Loucy (cell line): ENCODE measurements around the gene GRAMD1C.

Experiments used
- H2AFZ ChIP-seq: fragments of 200-600 bp; sonication (generic); 2 replicates; pipeline ENCODE4 v1.6.0; 2016; ENCODE audit warnings: antibody characterized with exemption, mild to moderate bottlenecking, low read length, moderate library complexity
- H3F3A ChIP-seq: fragments of 200-600 bp; 2 replicates; pipeline ENCODE4 v1.6.0; 2016; ENCODE audit warnings: antibody characterized with exemption, low read depth, mild to moderate bottlenecking
- H3K27me3 ChIP-seq: fragments of 200-600 bp; sonication (generic); 2 replicates; pipeline ENCODE4 v1.6.1; 2014; ENCODE audit warnings: low read length, mild to moderate bottlenecking; ENCODE audit not compliant: insufficient read depth, poor library complexity, severe bottlenecking
- H3K36me3 ChIP-seq: fragments of 200-600 bp; sonication (generic); 2 replicates; pipeline ENCODE4 v1.6.1; 2016; ENCODE audit warnings: low read length; ENCODE audit not compliant: insufficient read depth
- H3K4me1 ChIP-seq: fragments of 200-600 bp; sonication (generic); 2 replicates; pipeline ENCODE4 v1.5.1; 2014; ENCODE audit warnings: low read length, mild to moderate bottlenecking; ENCODE audit not compliant: insufficient read depth, poor library complexity, severe bottlenecking
- H3K4me2 ChIP-seq: fragments of 200-600 bp; sonication (generic); 2 replicates; pipeline ENCODE4 v1.6.0; 2014; ENCODE audit warnings: antibody characterized with exemption, low read length, low read depth, mild to moderate bottlenecking; ENCODE audit not compliant: poor library complexity, severe bottlenecking
- H3K4me3 ChIP-seq: fragments of 200-600 bp; sonication (generic); 2 replicates; pipeline ENCODE4 v1.5.1; 2014; ENCODE audit warnings: low read length, mild to moderate bottlenecking, mixed read lengths; ENCODE audit not compliant: poor library complexity, severe bottlenecking
- H3K79me2 ChIP-seq: fragments of 200-600 bp; sonication (generic); 2 replicates; pipeline ENCODE4 v1.6.1; 2014; ENCODE audit warnings: low read length; ENCODE audit not compliant: insufficient read depth
- H3K9ac ChIP-seq: fragments of 200-600 bp; sonication (generic); 2 replicates; pipeline ENCODE4 v1.6.0; 2014; ENCODE audit warnings: mild to moderate bottlenecking, low read depth, low read length, moderate library complexity; ENCODE audit not compliant: poor library complexity, severe bottlenecking
- H3K9me2 ChIP-seq: fragments of 200-600 bp; sonication (generic); replicated peaks from 2 replicates; pipeline ENCODE4 v1.6.1; 2016; ENCODE audit warnings: low read depth, low read length, mixed read lengths
- H3K9me3 ChIP-seq: fragments of 200-600 bp; sonication (generic); 2 replicates; pipeline ENCODE4 v1.6.1; 2014; ENCODE audit warnings: mild to moderate bottlenecking, antibody characterized with exemption, low read length, low read depth; ENCODE audit not compliant: insufficient read depth
- H4K20me1 ChIP-seq: fragments of 200-600 bp; sonication (generic); 2 replicates; pipeline ENCODE4 v1.6.0; 2014; ENCODE audit warnings: antibody characterized with exemption, low read length, mild to moderate bottlenecking; ENCODE audit not compliant: insufficient read depth, poor library complexity, severe bottlenecking
- CTCF ChIP-seq: fragments of 200-600 bp; sonication (generic); conservative IDR thresholded peaks from 2 replicates; pipeline ENCODE4 v1.5.1; 2014; ENCODE audit warnings: mild to moderate bottlenecking, antibody characterized with exemption, low read length
- EZH2phosphoT487 ChIP-seq: fragments of 200-600 bp; IDR thresholded peaks from 2 replicates; pipeline ENCODE4 v1.6.1; 2018; ENCODE audit warnings: antibody characterized with exemption, mild to moderate bottlenecking, moderate library complexity, borderline replicate concordance

The GRAMD1C gene

GRCh38 chr3:113890256-113890900 is 51.8 kb downstream of the GRAMD1C start:
- H3K9me3 ChIP-seq = no peaks in the 10 kb centered on the region
- H3K27me3 ChIP-seq = no peaks in the 10 kb centered on the region
- H3K36me3 ChIP-seq = no peaks in the 10 kb centered on the region
- H3K4me3 ChIP-seq = no peak overlapping the region
- no peaks in the 10 kb centered on the region for H3K79me2 ChIP-seq
- H3K9ac ChIP-seq = no peak overlapping the region
- H3F3A ChIP-seq = no peaks in the 10 kb centered on the region
- H3K4me2 ChIP-seq = no peak overlapping the region
- H3K9me2 ChIP-seq = no peaks in the 10 kb centered on the region
- no peak overlapping the region for H2AFZ ChIP-seq
- TF ChIP-seq EZH2phosphoT487 (no peak), CTCF (0 out of 2 replicates have a peak, but pooled peaks have one; percentile 17)
- no peaks in the 10 kb centered on the region for H4K20me1 ChIP-seq
- no peaks in the 10 kb centered on the region for H3K4me1 ChIP-seq

- Histone ChIP-seq H3K27me3 (no peaks in the 10 kb centered on the region), H3K36me3 (no peaks in the 10 kb centered on the region), H3K4me3 (no peak overlapping the region), H3K4me2 (no peak overlapping the region), H3K9me2 (no peaks in the 10 kb centered on the region), H3K79me2 (no peaks in the 10 kb centered on the region), H3K9me3 (no peaks in the 10 kb centered on the region), H3F3A (no peaks in the 10 kb centered on the region), H4K20me1 (no peaks in the 10 kb centered on the region), H3K9ac (no peak overlapping the region), H3K4me1 (peaks cover 8% of the 10 kb centered on the region), H2AFZ (no peak overlapping the region)
- TF ChIP-seq EZH2phosphoT487 (no peak), CTCF (no peak)
These were observed 56.3 kb downstream of the GRAMD1C start for GRCh38 chr3:113894927-113895326.

- Histone ChIP-seq H3K9me3 (no peaks in the 10 kb centered on the region), H3K27me3 (no peaks in the 10 kb centered on the region), H3F3A (no peaks in the 10 kb centered on the region), H3K36me3 (no peaks in the 10 kb centered on the region), H2AFZ (no peak overlapping the region), H3K9ac (no peak overlapping the region), H4K20me1 (no peaks in the 10 kb centered on the region), H3K4me3 (no peak overlapping the region), H3K79me2 (no peaks in the 10 kb centered on the region), H3K4me2 (no peak overlapping the region), H3K4me1 (peaks cover 8% of the 10 kb centered on the region), H3K9me2 (no peaks in the 10 kb centered on the region)
- no peak for TF ChIP-seq CTCF
- no peak for TF ChIP-seq EZH2phosphoT487
These were observed 57.4 kb downstream of the GRAMD1C start for GRCh38 chr3:113895964-113896363.
